ENCODE results near the gene MUSTN1.

DNA sequence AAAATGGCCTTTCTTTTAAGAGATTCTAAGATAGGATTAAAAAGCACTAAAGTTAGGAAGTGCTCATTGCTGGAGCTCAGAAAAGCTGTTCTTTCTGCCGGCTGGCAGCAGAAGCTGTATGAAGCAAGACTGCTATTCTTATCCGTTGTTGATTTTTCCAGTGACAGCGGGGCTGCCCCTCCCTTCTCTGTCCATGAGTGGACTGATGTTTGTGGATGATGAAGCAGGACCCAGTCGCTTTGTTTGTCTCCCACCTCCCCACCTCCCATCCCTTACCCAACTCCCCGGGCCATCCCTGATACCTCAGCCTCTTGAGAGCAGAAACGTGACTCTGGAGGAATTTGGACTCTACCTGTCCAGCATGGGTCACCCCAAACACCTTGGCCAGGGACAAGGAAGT is 10.3 kb upstream of the MUSTN1 start:
- TF ChIP-seq, protein P1, sequence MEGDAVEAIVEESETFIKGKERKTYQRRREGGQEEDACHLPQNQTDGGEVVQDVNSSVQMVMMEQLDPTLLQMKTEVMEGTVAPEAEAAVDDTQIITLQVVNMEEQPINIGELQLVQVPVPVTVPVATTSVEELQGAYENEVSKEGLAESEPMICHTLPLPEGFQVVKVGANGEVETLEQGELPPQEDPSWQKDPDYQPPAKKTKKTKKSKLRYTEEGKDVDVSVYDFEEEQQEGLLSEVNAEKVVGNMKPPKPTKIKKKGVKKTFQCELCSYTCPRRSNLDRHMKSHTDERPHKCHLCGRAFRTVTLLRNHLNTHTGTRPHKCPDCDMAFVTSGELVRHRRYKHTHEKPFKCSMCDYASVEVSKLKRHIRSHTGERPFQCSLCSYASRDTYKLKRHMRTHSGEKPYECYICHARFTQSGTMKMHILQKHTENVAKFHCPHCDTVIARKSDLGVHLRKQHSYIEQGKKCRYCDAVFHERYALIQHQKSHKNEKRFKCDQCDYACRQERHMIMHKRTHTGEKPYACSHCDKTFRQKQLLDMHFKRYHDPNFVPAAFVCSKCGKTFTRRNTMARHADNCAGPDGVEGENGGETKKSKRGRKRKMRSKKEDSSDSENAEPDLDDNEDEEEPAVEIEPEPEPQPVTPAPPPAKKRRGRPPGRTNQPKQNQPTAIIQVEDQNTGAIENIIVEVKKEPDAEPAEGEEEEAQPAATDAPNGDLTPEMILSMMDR (conservative IDR thresholded peaks at IDR 0.05), result no peak
- no peak for TF ChIP-seq ZFX (IDR thresholded peaks at IDR 0.05)
